GM19328 (cell line): ENCODE data around the gene EMC9.

Source experiments
- ATAC-seq: cut with Tn5 transposase; IDR thresholded peaks from one replicate; pipeline ENCODE4 v1.9.1; 2021; ENCODE audit warnings: mild to moderate bottlenecking, moderate library complexity; ENCODE audit not compliant: unreplicated experiment

EMC9 gene

GRCh38 chr14:24092505-24093206, 48.7 kb downstream of the EMC9 start:
- no peak for ATAC-seq

GRCh38 chr14:24092110-24092504, 49.3 kb downstream of the EMC9 start:
- ATAC-seq = no peak

DNA sequence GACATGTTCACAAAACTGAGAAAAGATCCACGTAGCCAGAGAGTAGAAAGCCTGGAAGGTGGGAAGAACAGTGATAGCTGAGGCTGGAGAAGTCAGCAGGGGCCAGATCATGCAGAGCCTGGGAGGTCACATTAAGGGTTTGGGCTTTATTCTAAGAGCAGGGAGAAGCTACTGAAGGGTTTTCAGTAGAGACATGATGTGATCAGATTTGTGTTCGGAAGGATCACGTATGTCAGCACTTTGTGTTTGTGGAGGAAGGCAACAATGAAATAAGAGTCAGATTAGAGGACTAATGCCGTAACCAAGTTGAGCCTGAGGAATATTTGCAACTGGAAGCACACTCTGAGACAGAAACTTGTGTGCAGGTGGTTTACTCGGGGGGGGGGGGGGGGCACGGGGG, 51.5 kb downstream of the EMC9 start:
- ATAC-seq = no peak
